Esophagus squamous epithelium (tissue), 4 donors: ENCODE results near the gene KIAA1210.

Experiments used
- CTCF ChIP-seq, 6 experiments: fragments of 450-650 bp in 4 of 6; fragments of 200-600 bp in 2 of 6; sonication (generic) in 2 of 6; IDR thresholded peaks; one replicate each; pipeline ENCODE4 v1.5.1; 2016 to 2019; ENCODE audit warnings: antibody characterized with exemption in 6 of 6, mild to moderate bottlenecking in 4 of 6, moderate library complexity in 4 of 6
- POLR2A ChIP-seq, 4 donors: fragments of 450-650 bp; IDR thresholded peaks; one replicate each; pipeline ENCODE4 v1.6.1; 2017; ENCODE audit warnings: antibody characterized with exemption in 4 of 4, mild to moderate bottlenecking in 4 of 4, moderate library complexity in 3 of 4

GRCh38 chrX:119073911-119074310, 53.7 kb downstream of the KIAA1210 start:
- TF ChIP-seq POLR2A (IDR thresholded peaks at IDR 0.05) (no peak), CTCF (IDR thresholded peaks at IDR 0.05) (no peak)
